ENCODE results near the gene CREB1. TPM values are rescaled to one million over a fixed set of nuclear protein-coding genes. Genes with fewer than 3 reads are reported as not detected.

Gene CREB1
- total RNA-seq = 27.3 and 42.7 TPM in 2 replicates

GRCh38 chr2:207529330-207530159, at the start of gene CREB1:
TSS of gene CREB1 (plus strand) at chr2:207529962. CDS start at chr2:207555636, 25,674 bp downstream.

DNA sequence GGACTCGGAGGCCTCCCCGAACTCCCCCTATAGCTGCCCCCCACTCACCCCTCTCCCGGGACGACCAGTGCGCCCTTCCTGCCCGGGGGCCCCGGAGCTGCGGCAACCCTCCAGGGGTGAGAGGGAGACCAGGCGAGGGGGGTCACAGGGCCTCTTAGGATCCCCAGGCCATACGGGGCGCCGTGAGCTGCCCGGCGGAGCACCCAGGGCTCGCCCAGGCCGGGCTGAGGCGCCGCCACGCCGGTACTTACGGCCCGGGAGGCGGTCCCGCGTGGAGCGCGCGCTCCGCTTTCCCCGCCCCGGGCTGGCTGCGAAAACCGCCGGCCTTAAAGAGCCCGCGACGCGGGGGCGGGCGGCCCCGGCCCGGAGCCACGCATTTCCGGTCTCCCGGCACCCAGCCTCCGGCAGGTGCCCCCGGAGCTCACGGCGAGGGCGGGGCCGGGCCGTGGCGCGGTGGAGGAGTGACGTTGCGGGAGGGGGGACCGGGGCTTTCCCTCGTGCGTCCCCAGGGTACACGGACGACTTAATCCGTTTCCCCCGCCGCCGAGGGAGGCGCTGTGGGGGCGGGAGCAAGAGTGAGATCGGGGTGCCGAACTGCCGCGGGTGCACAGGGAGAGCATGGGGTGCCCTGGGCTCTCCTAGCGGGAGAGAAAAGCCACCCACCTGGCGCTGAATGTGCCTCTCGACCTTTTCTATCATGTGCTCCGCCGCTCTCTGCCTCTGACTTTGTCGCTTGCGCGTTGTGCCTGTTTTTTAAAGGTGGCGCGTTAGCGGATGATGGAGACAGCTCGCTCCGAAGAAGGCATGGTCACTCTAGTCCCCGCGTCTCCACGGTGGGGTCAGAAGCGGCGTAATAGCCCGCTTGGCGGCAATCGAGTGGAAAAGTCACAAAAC, 95.5 kb downstream of the CREB1 start, which contains the start of gene METTL21A:
Gene METTL21A (minus strand): TSS at position 381 of the 894 bp plus-strand sequence. CDS start 1,019 bp downstream, outside the sequence.

Other genes with a start within 250 kb of the CREB1 start
- gene METTL21A, start 95.4 kb downstream of the CREB1 start, total RNA-seq = 11.6 and 11.7 TPM in 2 replicates
- 4.3 and 12.5 TPM in 2 replicates for gene CCNYL1, start 181.7 kb downstream of the CREB1 start, total RNA-seq
- 2.9 and 5.1 TPM in 2 replicates for gene FZD5, start 239.9 kb downstream of the CREB1 start, total RNA-seq